Measurements from ENCODE around the gene CUEDC1. TPM values are rescaled to one million over a fixed set of nuclear protein-coding genes. Genes with fewer than 3 reads are reported as not detected.

CUEDC1 gene
- total and polyA plus RNA-seq, 4 donors = 25.4 to 43.6 (median 34.8) TPM

GRCh38 chr17:57913575-57914272 is 41.5 kb downstream of the CUEDC1 start:
- DNase-seq = no peak
- Histone ChIP-seq H3K4me3 (ENCODE audit: low read length in 2 of 2) (no peak overlapping the region), H3K9me3 (ENCODE audit: control insufficient read depth, low read length) (no peaks in the 10 kb centered on the region), H3K27ac (ENCODE audit: low read depth in 1 of 2, low read length in 2 of 2) (no peak overlapping the region), H3K4me1 (ENCODE audit: control insufficient read depth in 1 of 2, insufficient read depth in 2 of 2, low read length in 2 of 2) (peaks cover 0 to 3% of the 10 kb centered on the region in 2 donors), H3K27me3 (ENCODE audit: control insufficient read depth in 1 of 2, insufficient read depth in 2 of 2, low read length in 1 of 2) (no peaks in the 10 kb centered on the region), H3K36me3 (ENCODE audit: control insufficient read depth in 1 of 2, insufficient read depth in 2 of 2, low read length in 1 of 2) (no peaks in the 10 kb centered on the region)
- intact Hi-C loops (cut with DNase I) = no loop called here
- 72 to 73% methylated on average over 7 of the region's 7 CpGs for WGBS, 2 donors
- no peak for ATAC-seq (ENCODE audit: low FRiP score)

- ATAC-seq (ENCODE audit: low FRiP score) (peak; percentile 86), DNase-seq (peak; percentile 90 to 94)
- intact Hi-C loops (cut with DNase I) = no loop called here
- Histone ChIP-seq H3K27me3 (ENCODE audit: control insufficient read depth in 1 of 2, insufficient read depth in 2 of 2, low read length in 1 of 2) (no peaks in the 10 kb centered on the region), H3K36me3 (ENCODE audit: control insufficient read depth in 1 of 2, insufficient read depth in 2 of 2, low read length in 1 of 2) (no peaks in the 10 kb centered on the region), H3K9me3 (ENCODE audit: control insufficient read depth, low read length) (no peaks in the 10 kb centered on the region), H3K4me1 (ENCODE audit: control insufficient read depth in 1 of 2, insufficient read depth in 2 of 2, low read length in 2 of 2) (peaks cover 0 to 3% of the 10 kb centered on the region in 2 donors), H3K27ac (ENCODE audit: low read depth in 1 of 2, low read length in 2 of 2) (no peak overlapping the region), H3K4me3 (ENCODE audit: low read length in 2 of 2) (no peak overlapping the region)
- 22% methylated on average over 13 of the region's 13 CpGs for WGBS, 2 donors
Measured at GRCh38 chr17:57911834-57912673, 43.2 kb downstream of the CUEDC1 start.

GRCh38 chr17:57910462-57911420 is 44.5 kb downstream of the CUEDC1 start:
- Histone ChIP-seq H3K36me3 (ENCODE audit: control insufficient read depth in 1 of 2, insufficient read depth in 2 of 2, low read length in 1 of 2) (no peaks in the 10 kb centered on the region), H3K27me3 (ENCODE audit: control insufficient read depth in 1 of 2, insufficient read depth in 2 of 2, low read length in 1 of 2) (no peaks in the 10 kb centered on the region), H3K4me3 (ENCODE audit: low read length in 2 of 2) (no peak overlapping the region), H3K9me3 (ENCODE audit: control insufficient read depth, low read length) (no peaks in the 10 kb centered on the region), H3K4me1 (ENCODE audit: control insufficient read depth in 1 of 2, insufficient read depth in 2 of 2, low read length in 2 of 2) (peaks cover 0 to 3% of the 10 kb centered on the region in 2 donors), H3K27ac (ENCODE audit: low read depth in 1 of 2, low read length in 2 of 2) (no peak overlapping the region)
- intact Hi-C loops (cut with DNase I) = no loop called here
- WGBS, 2 donors = 96 to 97% methylated on average over 11 of the region's 11 CpGs
- no peak for DNase-seq
- ATAC-seq (ENCODE audit: low FRiP score) = no peak

GRCh38 chr17:57909551-57909950 is 45.7 kb downstream of the CUEDC1 start:
- no peak for DNase-seq
- Histone ChIP-seq H3K9me3 (ENCODE audit: control insufficient read depth, low read length) (no peaks in the 10 kb centered on the region), H3K27ac (ENCODE audit: low read depth in 1 of 2, low read length in 2 of 2) (no peak overlapping the region), H3K4me1 (ENCODE audit: control insufficient read depth in 1 of 2, insufficient read depth in 2 of 2, low read length in 2 of 2) (peaks cover 0 to 3% of the 10 kb centered on the region in 2 donors), H3K36me3 (ENCODE audit: control insufficient read depth in 1 of 2, insufficient read depth in 2 of 2, low read length in 1 of 2) (no peaks in the 10 kb centered on the region), H3K4me3 (ENCODE audit: low read length in 2 of 2) (no peak overlapping the region), H3K27me3 (ENCODE audit: control insufficient read depth in 1 of 2, insufficient read depth in 2 of 2, low read length in 1 of 2) (no peaks in the 10 kb centered on the region)
- WGBS, 2 donors = 85 to 92% methylated on average over 5 of the region's 5 CpGs
- intact Hi-C loops (cut with DNase I) = no loop called here
- no peak for ATAC-seq (ENCODE audit: low FRiP score)

GRCh38 chr17:57908278-57908677 is 46.9 kb downstream of the CUEDC1 start:
- H3K4me3 ChIP-seq (ENCODE audit: low read length in 2 of 2) = no peak overlapping the region
- intact Hi-C loops (cut with DNase I) = no loop called here
- H3K4me1 ChIP-seq (ENCODE audit: control insufficient read depth in 1 of 2, insufficient read depth in 2 of 2, low read length in 2 of 2) = peaks cover 0 to 3% of the 10 kb centered on the region in 2 donors
- no peaks in the 10 kb centered on the region for H3K9me3 ChIP-seq (ENCODE audit: control insufficient read depth, low read length)
- DNase-seq = no peak
- H3K27me3 ChIP-seq (ENCODE audit: control insufficient read depth in 1 of 2, insufficient read depth in 2 of 2, low read length in 1 of 2) = no peaks in the 10 kb centered on the region
- no peak for ATAC-seq (ENCODE audit: low FRiP score)
- no peaks in the 10 kb centered on the region for H3K36me3 ChIP-seq (ENCODE audit: control insufficient read depth in 1 of 2, insufficient read depth in 2 of 2, low read length in 1 of 2)
- H3K27ac ChIP-seq (ENCODE audit: low read depth in 1 of 2, low read length in 2 of 2) = no peak overlapping the region
- 93 to 96% methylated on average over 6 of the region's 6 CpGs for WGBS, 2 donors

GRCh38 chr17:57906910-57907309 is 48.3 kb downstream of the CUEDC1 start:
- ATAC-seq (ENCODE audit: low FRiP score) (no peak), DNase-seq (no peak)
- peaks cover 0 to 3% of the 10 kb centered on the region in 2 donors for H3K4me1 ChIP-seq (ENCODE audit: control insufficient read depth in 1 of 2, insufficient read depth in 2 of 2, low read length in 2 of 2)
- H3K9me3 ChIP-seq (ENCODE audit: control insufficient read depth, low read length) = no peaks in the 10 kb centered on the region
- no peak overlapping the region for H3K27ac ChIP-seq (ENCODE audit: low read depth in 1 of 2, low read length in 2 of 2)
- H3K27me3 ChIP-seq (ENCODE audit: control insufficient read depth in 1 of 2, insufficient read depth in 2 of 2, low read length in 1 of 2) = no peaks in the 10 kb centered on the region
- intact Hi-C loops (cut with DNase I) = no loop called here
- no peaks in the 10 kb centered on the region for H3K36me3 ChIP-seq (ENCODE audit: control insufficient read depth in 1 of 2, insufficient read depth in 2 of 2, low read length in 1 of 2)
- H3K4me3 ChIP-seq (ENCODE audit: low read length in 2 of 2) = no peak overlapping the region
- 88% methylated on average over 7 of the region's 7 CpGs for WGBS, 2 donors

- H3K4me3 ChIP-seq (ENCODE audit: low read length in 2 of 2) = no peak overlapping the region
- ATAC-seq (ENCODE audit: low FRiP score) = no peak
- H3K36me3 ChIP-seq (ENCODE audit: control insufficient read depth in 1 of 2, insufficient read depth in 2 of 2, low read length in 1 of 2) = no peaks in the 10 kb centered on the region
- H3K27ac ChIP-seq (ENCODE audit: low read depth in 1 of 2, low read length in 2 of 2) = no peak overlapping the region
- intact Hi-C loops (cut with DNase I) = no loop called here
- no peaks in the 10 kb centered on the region for H3K4me1 ChIP-seq (ENCODE audit: control insufficient read depth in 1 of 2, insufficient read depth in 2 of 2, low read length in 2 of 2)
- DNase-seq = no peak
- H3K27me3 ChIP-seq (ENCODE audit: control insufficient read depth in 1 of 2, insufficient read depth in 2 of 2, low read length in 1 of 2) = no peaks in the 10 kb centered on the region
- no peaks in the 10 kb centered on the region for H3K9me3 ChIP-seq (ENCODE audit: control insufficient read depth, low read length)
Measured at GRCh38 chr17:57905875-57906455, 49.2 kb downstream of the CUEDC1 start.

GRCh38 chr17:57903961-57904360 is 51.3 kb downstream of the CUEDC1 start:
- Histone ChIP-seq H3K27me3 (ENCODE audit: control insufficient read depth in 1 of 2, insufficient read depth in 2 of 2, low read length in 1 of 2) (no peaks in the 10 kb centered on the region), H3K27ac (ENCODE audit: low read depth in 1 of 2, low read length in 2 of 2) (peak overlapping the region in 1 of 2 donors; percentile 58), H3K4me3 (ENCODE audit: low read length in 2 of 2) (no peak overlapping the region), H3K36me3 (ENCODE audit: control insufficient read depth in 1 of 2, insufficient read depth in 2 of 2, low read length in 1 of 2) (no peaks in the 10 kb centered on the region), H3K4me1 (ENCODE audit: control insufficient read depth in 1 of 2, insufficient read depth in 2 of 2, low read length in 2 of 2) (no peaks in the 10 kb centered on the region), H3K9me3 (ENCODE audit: control insufficient read depth, low read length) (no peaks in the 10 kb centered on the region)
- DNase-seq (no peak), ATAC-seq (ENCODE audit: low FRiP score) (no peak)
- WGBS, 2 donors = 95 to 96% methylated on average over 7 of the region's 7 CpGs
- intact Hi-C loops (cut with DNase I) = no loop called here
